Ishikawa (cell line): Measurements from ENCODE around the gene GRID2.

Experiments
- CEBPB ChIP-seq: IDR thresholded peaks from 2 replicates; pipeline ENCODE4 v1.6.1; 2012
- CREB1 ChIP-seq: IDR thresholded peaks from 2 replicates; pipeline ENCODE4 v1.6.1; 2012; ENCODE audit warnings: low read depth
- EGR1 ChIP-seq: IDR thresholded peaks from 2 replicates; pipeline ENCODE4 v1.6.1; 2012
- EP300 ChIP-seq: IDR thresholded peaks from 2 replicates; pipeline ENCODE4 v1.6.1; 2012; ENCODE audit warnings: borderline replicate concordance
- FOXM1 ChIP-seq: IDR thresholded peaks from 2 replicates; pipeline ENCODE4 v1.6.1; 2012; ENCODE audit warnings: low read depth, borderline replicate concordance
- NFIC ChIP-seq: IDR thresholded peaks from 2 replicates; pipeline ENCODE4 v1.6.1; 2012
- RAD21 ChIP-seq: IDR thresholded peaks from 2 replicates; pipeline ENCODE4 v1.6.1; 2012; ENCODE audit warnings: low read depth
- TAF1 ChIP-seq: IDR thresholded peaks from 2 replicates; pipeline ENCODE4 v1.6.1; 2012; ENCODE audit warnings: low read depth, mild to moderate bottlenecking
- TCF12 ChIP-seq: IDR thresholded peaks from 2 replicates; pipeline ENCODE4 v1.6.1; 2012; ENCODE audit warnings: low read depth
- TEAD4 ChIP-seq: IDR thresholded peaks from 2 replicates; pipeline ENCODE4 v1.6.1; 2012
- YY1 ChIP-seq: IDR thresholded peaks from 2 replicates; pipeline ENCODE4 v1.6.1; 2012; ENCODE audit warnings: low read depth
- ZBTB7A ChIP-seq: IDR thresholded peaks from 2 replicates; pipeline ENCODE4 v1.6.1; 2012; ENCODE audit warnings: low read depth
- TF ChIP-seq, protein P1 (sequence below): IDR thresholded peaks from 2 replicates; pipeline ENCODE4 v1.6.1; 2012; ENCODE audit warnings: low read depth, mild to moderate bottlenecking
- TF ChIP-seq, protein P2 (sequence below): IDR thresholded peaks from 2 replicates; pipeline ENCODE4 v1.6.1; 2012
- TF ChIP-seq, protein P3 (sequence below): IDR thresholded peaks from 2 replicates; pipeline ENCODE4 v1.6.1; 2012

The GRID2 gene

DNA sequence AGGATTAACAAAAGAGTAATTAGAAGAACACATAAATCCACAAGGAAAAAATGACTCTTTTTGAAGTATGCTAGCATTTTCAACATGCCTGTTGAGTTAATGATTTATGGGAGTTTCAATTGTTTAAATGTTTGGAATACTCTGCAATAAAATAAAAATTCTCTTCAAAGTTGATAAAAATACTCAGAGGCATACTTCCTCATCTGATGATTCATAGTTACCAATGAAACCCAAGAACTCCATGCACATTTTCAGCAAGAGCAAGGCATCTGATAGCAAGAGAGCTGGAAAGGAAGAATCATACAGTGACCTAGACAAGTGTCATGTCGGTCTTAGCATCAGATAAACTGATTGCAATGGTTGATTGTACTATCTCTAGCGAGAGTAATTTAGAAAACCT is 1081.1 kb downstream of the GRID2 start:
- no peak for TF ChIP-seq CREB1
- TF ChIP-seq TAF1: no peak
- no peak for TF ChIP-seq EP300
- no peak for TF ChIP-seq ZBTB7A
- TF ChIP-seq NFIC: no peak
- TF ChIP-seq, protein P1, sequence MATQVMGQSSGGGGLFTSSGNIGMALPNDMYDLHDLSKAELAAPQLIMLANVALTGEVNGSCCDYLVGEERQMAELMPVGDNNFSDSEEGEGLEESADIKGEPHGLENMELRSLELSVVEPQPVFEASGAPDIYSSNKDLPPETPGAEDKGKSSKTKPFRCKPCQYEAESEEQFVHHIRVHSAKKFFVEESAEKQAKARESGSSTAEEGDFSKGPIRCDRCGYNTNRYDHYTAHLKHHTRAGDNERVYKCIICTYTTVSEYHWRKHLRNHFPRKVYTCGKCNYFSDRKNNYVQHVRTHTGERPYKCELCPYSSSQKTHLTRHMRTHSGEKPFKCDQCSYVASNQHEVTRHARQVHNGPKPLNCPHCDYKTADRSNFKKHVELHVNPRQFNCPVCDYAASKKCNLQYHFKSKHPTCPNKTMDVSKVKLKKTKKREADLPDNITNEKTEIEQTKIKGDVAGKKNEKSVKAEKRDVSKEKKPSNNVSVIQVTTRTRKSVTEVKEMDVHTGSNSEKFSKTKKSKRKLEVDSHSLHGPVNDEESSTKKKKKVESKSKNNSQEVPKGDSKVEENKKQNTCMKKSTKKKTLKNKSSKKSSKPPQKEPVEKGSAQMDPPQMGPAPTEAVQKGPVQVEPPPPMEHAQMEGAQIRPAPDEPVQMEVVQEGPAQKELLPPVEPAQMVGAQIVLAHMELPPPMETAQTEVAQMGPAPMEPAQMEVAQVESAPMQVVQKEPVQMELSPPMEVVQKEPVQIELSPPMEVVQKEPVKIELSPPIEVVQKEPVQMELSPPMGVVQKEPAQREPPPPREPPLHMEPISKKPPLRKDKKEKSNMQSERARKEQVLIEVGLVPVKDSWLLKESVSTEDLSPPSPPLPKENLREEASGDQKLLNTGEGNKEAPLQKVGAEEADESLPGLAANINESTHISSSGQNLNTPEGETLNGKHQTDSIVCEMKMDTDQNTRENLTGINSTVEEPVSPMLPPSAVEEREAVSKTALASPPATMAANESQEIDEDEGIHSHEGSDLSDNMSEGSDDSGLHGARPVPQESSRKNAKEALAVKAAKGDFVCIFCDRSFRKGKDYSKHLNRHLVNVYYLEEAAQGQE: no peak
- no peak for TF ChIP-seq YY1
- TF ChIP-seq, protein P2, sequence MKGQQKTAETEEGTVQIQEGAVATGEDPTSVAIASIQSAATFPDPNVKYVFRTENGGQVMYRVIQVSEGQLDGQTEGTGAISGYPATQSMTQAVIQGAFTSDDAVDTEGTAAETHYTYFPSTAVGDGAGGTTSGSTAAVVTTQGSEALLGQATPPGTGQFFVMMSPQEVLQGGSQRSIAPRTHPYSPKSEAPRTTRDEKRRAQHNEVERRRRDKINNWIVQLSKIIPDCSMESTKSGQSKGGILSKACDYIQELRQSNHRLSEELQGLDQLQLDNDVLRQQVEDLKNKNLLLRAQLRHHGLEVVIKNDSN: no peak
- TF ChIP-seq TEAD4: no peak
- TF ChIP-seq, protein P3, sequence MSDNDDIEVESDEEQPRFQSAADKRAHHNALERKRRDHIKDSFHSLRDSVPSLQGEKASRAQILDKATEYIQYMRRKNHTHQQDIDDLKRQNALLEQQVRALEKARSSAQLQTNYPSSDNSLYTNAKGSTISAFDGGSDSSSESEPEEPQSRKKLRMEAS: no peak
- no peak for TF ChIP-seq TCF12
- TF ChIP-seq FOXM1: no peak
- no peak for TF ChIP-seq RAD21
- TF ChIP-seq EGR1: no peak
- TF ChIP-seq CEBPB: no peak

DNA sequence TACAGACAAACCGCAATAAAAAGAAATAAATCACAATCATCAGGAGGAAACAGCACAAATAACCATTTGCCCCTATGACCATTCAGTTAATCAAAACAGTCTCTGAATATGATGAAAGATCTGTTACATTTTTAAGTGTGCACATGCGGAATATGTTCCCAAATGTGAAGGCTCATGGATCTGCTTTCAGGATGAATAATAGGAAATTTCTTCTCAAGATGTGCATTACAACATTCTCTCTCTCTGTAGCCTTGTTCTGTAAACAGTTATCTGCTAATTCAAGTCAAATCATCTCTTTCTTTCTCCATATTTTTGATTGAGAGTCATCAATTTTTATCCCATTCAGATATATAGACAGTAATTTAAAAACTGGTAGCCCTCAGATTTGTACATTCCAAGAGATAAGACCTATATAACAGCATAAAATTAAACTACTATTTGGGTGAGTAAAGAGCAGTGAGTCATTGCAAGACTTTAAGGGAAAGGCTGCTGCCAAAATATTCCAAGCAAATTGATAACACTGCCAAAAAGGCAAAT is 1090.8 kb downstream of the GRID2 start:
- TF ChIP-seq, protein P2: no peak
- TF ChIP-seq, protein P3: no peak
- no peak for TF ChIP-seq FOXM1
- no peak for TF ChIP-seq NFIC
- TF ChIP-seq RAD21: no peak

DNA sequence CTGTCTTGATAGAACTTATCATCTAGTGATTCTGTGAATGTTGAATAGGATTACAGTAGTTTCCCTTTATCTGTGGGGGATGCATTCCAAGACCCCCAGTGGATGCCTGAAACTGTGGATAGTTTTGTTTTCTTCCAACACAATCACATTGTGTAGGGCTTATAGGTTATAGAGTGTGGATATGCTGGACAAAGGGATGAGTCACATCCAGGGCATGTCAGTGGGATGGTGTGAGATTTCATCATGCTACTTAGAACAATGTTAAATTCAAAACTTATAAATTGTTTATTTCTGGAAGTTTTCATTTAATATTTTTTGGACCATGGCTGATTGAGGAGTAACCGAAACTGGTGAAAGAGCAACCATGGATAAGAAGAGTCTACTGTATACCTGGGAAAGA is 1092.5 kb downstream of the GRID2 start:
- TF ChIP-seq CEBPB: no peak
- TF ChIP-seq TCF12: no peak
- TF ChIP-seq RAD21: no peak
- no peak for TF ChIP-seq TAF1
- TF ChIP-seq, protein P3: no peak
- no peak for TF ChIP-seq YY1
- no peak for TF ChIP-seq CREB1
- no peak for TF ChIP-seq TEAD4
- TF ChIP-seq EP300: no peak
- TF ChIP-seq ZBTB7A: no peak
- TF ChIP-seq FOXM1: no peak
- TF ChIP-seq NFIC: no peak
- TF ChIP-seq, protein P2: no peak

DNA sequence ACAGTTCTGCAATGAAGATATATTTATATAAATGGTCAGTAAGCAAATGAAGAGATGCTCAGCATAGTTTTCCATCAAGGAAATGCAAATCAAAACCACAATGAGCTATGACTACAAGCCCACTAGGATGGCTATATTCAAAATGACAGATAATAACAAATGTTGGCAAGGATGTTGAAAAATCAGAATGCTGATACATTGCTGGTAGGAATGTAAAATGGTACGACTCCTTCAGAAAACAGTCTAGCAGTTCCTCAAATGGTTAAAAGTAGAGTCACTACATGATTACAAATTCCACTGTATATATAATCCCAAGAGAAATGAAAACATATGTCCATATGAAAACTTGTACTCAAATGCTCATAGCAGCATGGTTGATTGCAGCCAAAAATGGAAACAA is 1099.8 kb downstream of the GRID2 start:
- no peak for TF ChIP-seq CEBPB
- TF ChIP-seq ZBTB7A: no peak
- no peak for TF ChIP-seq TEAD4
- TF ChIP-seq TAF1: no peak
- TF ChIP-seq EGR1: no peak

DNA sequence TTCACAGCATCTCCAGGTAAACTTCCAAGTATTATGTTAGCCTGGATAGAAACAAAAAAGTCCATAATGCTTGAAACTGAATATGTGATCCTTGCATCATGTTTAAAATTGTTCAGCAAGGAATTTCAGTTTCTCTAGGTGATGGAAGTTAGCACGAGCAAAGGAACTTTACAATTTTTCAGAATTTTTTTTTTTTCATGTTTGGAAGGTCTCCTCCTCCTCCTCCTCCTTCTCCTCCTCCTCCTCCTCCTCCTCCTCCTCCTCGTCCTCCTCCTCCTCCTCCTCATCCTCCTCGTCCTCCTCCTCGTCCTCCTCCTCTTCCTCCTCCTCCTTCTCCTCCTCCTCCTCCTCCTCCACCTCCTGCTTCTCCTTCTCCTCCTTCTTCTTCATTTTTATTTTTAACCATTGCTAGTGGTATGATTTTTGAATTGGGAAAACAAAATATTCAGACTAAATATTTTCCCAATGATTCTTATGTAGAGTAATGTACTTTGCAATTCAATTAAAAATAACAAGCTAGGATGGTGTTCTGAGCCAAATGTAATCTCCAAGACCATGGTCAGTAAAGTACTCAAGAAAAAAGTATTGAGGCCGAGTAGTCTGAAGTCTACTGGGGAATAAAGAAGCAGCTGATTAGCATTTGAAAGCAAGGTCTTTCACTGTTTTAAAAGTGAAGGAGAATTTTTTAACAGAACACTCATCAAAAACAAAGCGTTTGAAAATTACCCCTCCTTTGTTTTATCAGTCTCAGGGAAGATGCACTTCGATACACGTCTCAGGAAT is 1103.9 kb downstream of the GRID2 start:
- TF ChIP-seq EGR1 (no peak), TCF12 (no peak), CEBPB (no peak), TEAD4 (no peak), CREB1 (no peak)
- TF ChIP-seq, protein P3: no peak
- TF ChIP-seq, protein P1: no peak
